GM18909 (cell line): ENCODE results near the gene ABCA4.
A peak's percentile ranks its signal among the peaks of the same experiment; 100 is the strongest.

ENCODE experiments used
- ATAC-seq: cut with Tn5 transposase; IDR thresholded peaks from one replicate; pipeline ENCODE4 v1.9.1; 2021; ENCODE audit warnings: mild to moderate bottlenecking; ENCODE audit not compliant: unreplicated experiment, poor library complexity

Gene ABCA4

GRCh38 chr1:94056996-94057395, 64.0 kb downstream of the ABCA4 start:
- ATAC-seq: no peak

DNA sequence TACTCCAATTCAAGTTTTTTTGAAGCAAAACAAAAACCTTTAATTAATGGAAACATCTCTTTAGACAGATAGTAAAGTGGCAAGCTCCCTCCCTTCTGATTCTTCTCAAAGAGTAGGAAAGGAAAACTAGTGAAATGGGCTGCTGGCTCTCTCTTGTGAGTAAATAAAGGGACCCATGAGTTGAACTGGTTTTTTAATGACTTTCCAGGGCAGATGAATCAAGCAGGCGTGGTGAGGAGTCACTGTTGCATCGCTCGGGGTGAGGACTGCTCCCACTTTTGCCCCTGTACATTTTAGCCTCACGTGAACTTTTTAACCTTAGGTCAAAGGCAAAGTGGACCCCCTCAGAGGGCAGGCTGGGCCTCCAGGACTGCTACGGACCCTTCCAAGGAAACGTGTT, 64.8 kb downstream of the ABCA4 start:
- ATAC-seq: no peak

GRCh38 chr1:94055459-94056122, 65.4 kb downstream of the ABCA4 start:
- no peak for ATAC-seq

- ATAC-seq: no peak
These were observed 70.3 kb downstream of the ABCA4 start for GRCh38 chr1:94050675-94051074.

DNA sequence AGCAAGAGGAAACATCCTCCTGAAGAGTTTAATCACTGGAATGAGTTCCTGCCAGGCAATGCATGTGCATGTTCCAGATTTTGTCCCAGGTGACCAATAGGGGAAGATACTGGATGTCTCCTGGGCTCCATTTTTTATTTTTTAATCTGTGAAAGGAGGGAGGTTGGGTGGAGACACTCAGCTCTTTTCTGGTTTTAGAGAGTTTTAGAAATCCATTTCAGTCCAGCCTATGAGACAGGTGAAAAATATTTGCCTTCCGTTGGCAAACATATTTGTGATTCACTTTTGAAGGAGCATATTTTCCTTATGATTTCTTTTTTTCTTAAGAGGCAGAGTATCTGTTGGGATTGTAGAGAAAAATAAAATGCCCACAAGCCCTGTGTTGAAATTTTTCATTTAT, 70.7 kb downstream of the ABCA4 start:
- no peak for ATAC-seq

DNA sequence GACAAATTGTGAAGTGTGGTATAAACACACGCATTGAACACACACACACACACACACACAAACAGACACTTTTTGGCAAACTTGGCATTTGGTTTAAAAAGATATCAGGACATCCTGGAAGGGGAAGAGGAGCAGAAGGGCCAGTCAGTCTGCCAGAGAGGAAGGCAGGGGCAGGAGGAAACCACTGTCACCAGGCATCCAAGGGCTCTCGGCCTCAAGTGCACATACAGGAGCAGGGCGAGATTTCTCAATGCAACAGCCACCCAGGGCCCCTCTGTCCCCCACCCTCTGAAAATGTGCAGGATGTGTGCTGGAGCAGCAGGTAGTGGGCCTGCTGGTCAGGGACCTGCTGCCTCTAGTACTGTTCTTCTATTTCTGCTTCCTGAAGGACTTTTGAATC, 71.2 kb downstream of the ABCA4 start:
- no peak for ATAC-seq

GRCh38 chr1:94048413-94049164, 72.4 kb downstream of the ABCA4 start:
- ATAC-seq: no peak

- no peak for ATAC-seq
These were observed 73.0 kb downstream of the ABCA4 start for GRCh38 chr1:94047949-94048348.

DNA sequence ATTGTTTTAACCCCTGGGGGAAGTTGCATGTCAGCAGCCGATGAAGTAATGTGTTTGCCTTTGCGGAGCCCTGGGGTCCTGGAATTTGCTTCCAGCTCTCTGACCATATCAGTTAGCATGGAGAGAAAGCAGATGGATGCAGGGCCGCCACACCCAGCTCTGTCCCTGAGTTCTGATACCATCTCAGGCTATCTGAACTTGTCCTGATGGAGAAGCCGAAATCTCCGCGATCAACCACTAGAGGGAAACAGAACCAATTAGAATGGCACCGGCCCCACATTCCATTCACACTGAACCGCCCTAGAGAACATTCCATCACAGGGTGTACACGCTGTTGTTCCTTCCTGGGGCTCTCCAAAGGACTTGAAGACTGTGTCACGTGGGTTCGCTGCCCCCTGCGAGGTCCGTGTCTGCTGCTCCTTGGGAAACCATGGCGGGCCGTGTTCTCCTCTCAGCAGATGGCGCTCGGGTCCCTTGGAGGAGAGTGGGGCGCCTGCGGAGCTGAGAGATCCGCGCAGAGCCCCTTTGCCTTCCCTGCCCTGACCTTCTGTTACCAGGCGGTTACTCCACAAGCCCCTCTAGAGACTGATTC, 75.4 kb downstream of the ABCA4 start:
- ATAC-seq: peak; percentile 50

DNA sequence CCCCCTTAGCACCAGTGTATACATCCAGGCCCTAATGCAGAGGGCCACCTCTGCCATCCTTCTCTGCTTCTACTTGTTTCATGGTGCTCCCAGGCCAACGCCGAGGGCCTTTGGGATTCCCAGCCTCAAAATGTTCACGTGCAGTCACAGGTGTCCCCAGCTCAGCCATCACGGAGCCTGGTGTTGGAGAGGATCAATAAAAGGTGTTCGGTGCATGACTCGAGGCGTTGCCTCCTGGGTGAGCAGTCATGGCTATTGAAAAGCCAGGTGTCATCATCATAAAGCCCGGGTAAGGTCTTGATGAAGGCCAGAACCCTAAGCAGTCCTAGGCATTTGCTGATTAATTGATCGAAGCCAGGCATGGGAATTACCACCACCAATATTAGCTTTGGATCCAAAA, 76.1 kb downstream of the ABCA4 start:
- ATAC-seq: no peak

- ATAC-seq: no peak
These were observed 76.6 kb downstream of the ABCA4 start for GRCh38 chr1:94044290-94044790.

DNA sequence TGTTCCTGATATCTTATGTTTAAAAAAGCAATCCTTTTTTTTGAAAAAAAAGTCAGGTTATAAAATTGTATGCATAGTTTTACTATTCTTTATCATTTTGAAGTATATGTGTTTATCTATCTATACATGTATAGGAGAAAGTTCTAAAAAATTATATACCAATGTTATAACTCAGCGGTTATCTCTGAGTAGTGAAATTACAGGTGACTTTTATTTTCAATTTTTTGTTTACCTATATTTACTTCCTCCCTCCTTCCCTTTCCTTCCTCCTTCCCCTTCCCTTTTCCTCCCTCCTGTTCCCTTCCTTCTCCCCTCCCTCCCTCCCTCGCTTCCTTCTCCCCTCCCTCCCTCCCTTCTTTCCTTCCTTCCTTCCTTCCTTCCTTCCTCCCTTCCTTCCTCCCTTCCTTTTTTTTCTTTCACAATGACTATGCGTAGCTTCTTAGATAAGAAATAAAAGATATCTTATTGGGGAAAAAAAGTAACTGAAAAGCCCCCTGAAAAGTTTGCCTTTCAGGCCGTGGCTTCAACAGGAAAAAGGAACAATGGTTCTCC, 77.1 kb downstream of the ABCA4 start:
- ATAC-seq: no peak

- no peak for ATAC-seq
These were observed 78.6 kb downstream of the ABCA4 start for GRCh38 chr1:94042388-94042787.

- no peak for ATAC-seq
These were observed 80.9 kb downstream of the ABCA4 start for GRCh38 chr1:94039871-94040569.

DNA sequence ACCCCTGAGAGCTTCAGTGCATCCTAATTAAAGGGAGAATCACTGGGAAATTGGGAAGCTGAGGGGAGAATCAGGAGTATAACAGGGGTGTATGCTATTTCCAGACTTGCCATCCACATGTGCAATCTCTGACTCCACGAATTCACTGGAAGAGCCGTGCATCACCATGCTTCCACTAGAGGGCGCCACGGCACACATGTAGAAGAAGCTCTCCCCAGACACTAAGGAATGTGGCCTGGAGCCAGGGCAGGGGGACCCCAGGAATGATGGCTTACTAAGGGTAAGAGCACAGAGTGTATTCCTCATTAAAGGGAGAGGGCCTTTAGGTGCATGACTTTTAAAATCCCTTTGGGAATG, 81.5 kb downstream of the ABCA4 start:
- ATAC-seq: no peak

DNA sequence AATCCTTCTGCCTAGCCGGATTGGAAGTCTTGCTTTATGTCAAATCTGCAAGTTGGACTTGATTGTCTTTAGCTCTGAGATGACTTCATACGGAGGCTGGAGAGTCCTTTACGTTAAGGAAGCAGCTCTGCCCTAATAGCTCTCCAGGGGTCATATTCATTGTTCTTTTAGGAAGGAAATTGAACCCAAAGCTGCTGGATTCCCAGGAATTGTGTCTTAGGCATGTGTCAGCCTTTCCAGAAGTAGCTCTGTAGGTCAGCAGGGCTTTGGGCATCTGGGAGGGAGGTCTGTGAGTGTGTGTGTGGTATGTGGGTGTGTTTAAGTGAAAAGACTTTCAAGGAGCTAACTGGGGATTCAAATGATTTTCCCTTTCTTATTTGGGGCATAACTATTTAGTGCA, 82.4 kb downstream of the ABCA4 start:
- ATAC-seq: no peak

- ATAC-seq: no peak
These were observed 83.3 kb downstream of the ABCA4 start for GRCh38 chr1:94037392-94038229.

DNA sequence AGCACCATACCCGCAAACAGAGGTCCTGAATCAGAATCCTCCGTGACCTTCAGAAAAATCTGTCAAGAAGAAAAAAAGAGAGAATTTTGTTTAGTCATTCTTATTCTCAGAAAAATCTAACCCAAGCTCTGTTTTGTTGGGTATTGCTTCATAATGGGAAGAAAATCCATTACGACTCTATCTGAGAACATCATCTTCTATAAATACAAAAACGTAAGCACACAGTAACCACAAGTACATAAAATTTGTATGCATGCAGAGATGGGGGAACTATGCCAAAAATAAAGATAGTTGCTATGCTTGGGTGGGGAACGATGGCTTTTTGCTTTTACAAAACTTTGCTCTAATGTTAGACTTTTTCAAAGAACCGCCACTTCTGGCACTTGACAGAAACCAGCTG, 84.2 kb downstream of the ABCA4 start:
- ATAC-seq: no peak

DNA sequence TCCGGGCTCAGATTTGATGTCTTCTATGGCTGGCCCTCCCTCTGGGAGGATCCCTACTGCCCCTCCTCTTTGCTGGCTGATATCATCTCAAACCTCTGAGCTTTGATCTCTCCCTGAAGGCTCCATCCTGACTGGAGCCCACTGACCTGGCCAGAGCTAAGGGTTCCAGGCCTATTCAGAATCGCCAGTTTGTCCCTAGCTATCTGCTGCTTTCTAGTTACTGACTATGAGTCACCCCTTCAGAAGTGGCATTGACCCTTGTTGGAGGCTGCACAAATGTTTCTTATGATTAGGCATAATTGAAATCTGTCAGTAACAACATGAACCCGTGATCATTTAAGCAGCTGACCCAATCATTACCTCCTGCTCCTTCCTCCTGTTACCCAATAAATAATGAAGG, 87.1 kb downstream of the ABCA4 start:
- no peak for ATAC-seq

DNA sequence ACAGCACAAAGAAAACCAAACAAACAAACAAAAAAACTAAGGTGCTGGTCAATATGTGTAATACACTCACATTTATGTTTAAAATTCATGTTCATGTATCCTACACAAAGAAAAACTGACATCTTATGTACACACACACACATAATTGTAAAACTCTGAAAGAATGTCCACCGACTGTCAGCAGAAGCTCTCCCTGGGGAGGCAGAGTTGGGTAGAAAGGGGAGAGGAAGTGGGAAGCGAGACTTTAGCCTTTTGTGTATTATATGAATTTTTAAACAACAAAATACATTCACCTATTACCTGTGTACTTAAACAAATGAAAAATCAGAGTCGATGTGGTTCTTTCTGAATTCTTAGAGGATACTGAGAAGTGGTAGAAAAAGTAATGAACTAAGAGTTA, 88.3 kb downstream of the ABCA4 start:
- no peak for ATAC-seq
